DOHH2 (cell line): Measurements from ENCODE around the gene INPP4A.

Experiments
- H3F3A ChIP-seq: fragments of 200-600 bp; sonication (generic), shearing (Covaris generic); 2 replicates; pipeline ENCODE4 v1.6.0; 2016; ENCODE audit warnings: antibody characterized with exemption, mild to moderate bottlenecking; ENCODE audit not compliant: control insufficient read depth, insufficient read depth
- H3K27ac ChIP-seq: fragments of 200-600 bp; sonication (generic); 2 replicates; pipeline ENCODE4 v1.5.1; 2014; ENCODE audit warnings: low read depth, mild to moderate bottlenecking, low read length, moderate library complexity
- H3K27me3 ChIP-seq: fragments of 200-600 bp; sonication (generic); 2 replicates; pipeline ENCODE4 v1.6.1; 2014; ENCODE audit warnings: mild to moderate bottlenecking, low read length, mixed read lengths; ENCODE audit not compliant: control insufficient read depth
- H3K36me3 ChIP-seq: fragments of 200-600 bp; sonication (generic); 2 replicates; pipeline ENCODE4 v1.6.1; 2014; ENCODE audit warnings: mild to moderate bottlenecking, low read length, moderate library complexity, mixed read lengths; ENCODE audit not compliant: control insufficient read depth
- H3K4me1 ChIP-seq: fragments of 200-600 bp; sonication (generic); 2 replicates; pipeline ENCODE4 v1.6.1; 2014; ENCODE audit warnings: mild to moderate bottlenecking, low read length, mixed read lengths; ENCODE audit not compliant: control insufficient read depth
- H3K4me2 ChIP-seq: fragments of 200-600 bp; sonication (generic); 2 replicates; pipeline ENCODE4 v1.6.0; 2014; ENCODE audit warnings: mild to moderate bottlenecking, low read length, moderate library complexity
- H3K4me3 ChIP-seq: fragments of 200-600 bp; sonication (generic); 2 replicates; pipeline ENCODE4 v1.5.1; 2014; ENCODE audit warnings: mild to moderate bottlenecking, low read length, mixed read lengths
- H3K79me2 ChIP-seq: fragments of 200-600 bp; sonication (generic); 2 replicates; pipeline ENCODE4 v1.6.1; 2014; ENCODE audit warnings: mild to moderate bottlenecking, low read length, mixed read lengths; ENCODE audit not compliant: control insufficient read depth
- H3K9me2 ChIP-seq: fragments of 200-600 bp; sonication (generic); replicated peaks from 2 replicates; pipeline ENCODE4 v1.6.1; 2014; ENCODE audit warnings: mild to moderate bottlenecking, low read length, mixed read lengths; ENCODE audit not compliant: control insufficient read depth
- H3K9me3 ChIP-seq: fragments of 200-600 bp; sonication (generic); 2 replicates; pipeline ENCODE4 v1.6.1; 2014; ENCODE audit warnings: antibody characterized with exemption, low read length, mixed read lengths; ENCODE audit not compliant: control insufficient read depth, insufficient read depth
- H4K20me1 ChIP-seq: fragments of 200-600 bp; sonication (generic); 2 replicates; pipeline ENCODE4 v1.6.0; 2014; ENCODE audit warnings: low read depth, mild to moderate bottlenecking, antibody characterized with exemption, low read length, moderate library complexity; ENCODE audit not compliant: control insufficient read depth, insufficient read depth
- CTCF ChIP-seq: fragments of 200-600 bp; sonication (generic); IDR thresholded peaks from one replicate; pipeline ENCODE4 v1.5.1; 2014; ENCODE audit warnings: antibody characterized with exemption, mild to moderate bottlenecking, low read depth, low read length; ENCODE audit not compliant: poor library complexity, severe bottlenecking
- EZH2phosphoT487 ChIP-seq: fragments of 200-600 bp; sonication (generic); IDR thresholded peaks from 2 replicates; pipeline ENCODE4 v1.6.1; 2017; ENCODE audit warnings: borderline replicate concordance, mild to moderate bottlenecking, antibody characterized with exemption, low read length, moderate library complexity, mixed read lengths

The INPP4A gene

GRCh38 chr2:98560256-98560771, 115.7 kb downstream of the INPP4A start:
- H3F3A ChIP-seq, result no peaks in the 10 kb centered on the region
- no peak overlapping the region for H3K4me3 ChIP-seq
- H3K4me2 ChIP-seq, result no peak overlapping the region
- no peaks in the 10 kb centered on the region for H3K27me3 ChIP-seq
- H3K27ac ChIP-seq, result no peak overlapping the region
- H3K9me3 ChIP-seq, result no peaks in the 10 kb centered on the region
- no peak for TF ChIP-seq CTCF
- no peak for TF ChIP-seq EZH2phosphoT487
- H3K4me1 ChIP-seq, result peaks cover 31% of the 10 kb centered on the region
- H3K79me2 ChIP-seq, result no peaks in the 10 kb centered on the region
- no peaks in the 10 kb centered on the region for H4K20me1 ChIP-seq
- peaks cover 5% of the 10 kb centered on the region; the same call in 1 of the 2 replicates for H3K36me3 ChIP-seq
- no peaks in the 10 kb centered on the region for H3K9me2 ChIP-seq

GRCh38 chr2:98561018-98561417, 116.4 kb downstream of the INPP4A start:
- H3K36me3 ChIP-seq, result peaks cover under 1% of the 10 kb centered on the region; the same call in 1 of the 2 replicates
- no peak for TF ChIP-seq EZH2phosphoT487
- TF ChIP-seq CTCF, result no peak
- no peaks in the 10 kb centered on the region for H3K9me2 ChIP-seq
- H3K27me3 ChIP-seq, result no peaks in the 10 kb centered on the region
- peaks cover 26% of the 10 kb centered on the region for H3K4me1 ChIP-seq
- no peaks in the 10 kb centered on the region for H4K20me1 ChIP-seq
- H3K9me3 ChIP-seq, result no peaks in the 10 kb centered on the region
- no peaks in the 10 kb centered on the region for H3K79me2 ChIP-seq
- H3F3A ChIP-seq, result no peaks in the 10 kb centered on the region
- no peak overlapping the region for H3K4me3 ChIP-seq
- H3K4me2 ChIP-seq, result no peak overlapping the region
- no peak overlapping the region for H3K27ac ChIP-seq

- H3K27ac ChIP-seq, result no peak overlapping the region
- H3K36me3 ChIP-seq, result no peaks in the 10 kb centered on the region
- peaks cover 15% of the 10 kb centered on the region for H3K4me1 ChIP-seq
These were observed 117.4 kb downstream of the INPP4A start for GRCh38 chr2:98561902-98562695.

More at GRCh38 chr2:98561902-98562695, 117.4 kb downstream of the INPP4A start:
- Histone ChIP-seq H3K9me3 (no peaks in the 10 kb centered on the region), H3F3A (no peaks in the 10 kb centered on the region), H3K4me2 (no peak overlapping the region), H3K27me3 (no peaks in the 10 kb centered on the region), H3K79me2 (no peaks in the 10 kb centered on the region), H4K20me1 (no peaks in the 10 kb centered on the region), H3K9me2 (no peaks in the 10 kb centered on the region), H3K4me3 (no peak overlapping the region)
- TF ChIP-seq EZH2phosphoT487, result no peak
- no peak for TF ChIP-seq CTCF
